A673 (cell line): ENCODE results near the gene RSRC1. TPM values are rescaled to one million over a fixed set of nuclear protein-coding genes. Genes with fewer than 3 reads are reported as not detected.
"Not testable (repeated sequence)": the region's sequence is repeated elsewhere in the genome, so short reads cannot be mapped to it uniquely, and the experiment has no call there.

Source experiments
- BruUV-seq: library from RNA; stranded (reverse); fragments of 400-500 nt; replicated peaks from 2 replicates; lab custom pipeline; 2021; lab: Mats Ljungman, UMichigan
- CTCF ChIA-PET: fragments of 300-600 bp; sonication (Branson Sonifier 250); formaldehyde crosslinking; loops from one replicate; lab custom pipeline; 2022; ENCODE audit warnings: antibody characterized with exemption; lab: Charles Lee
- POLR2A ChIA-PET: fragments of 300-600 bp; sonication (Branson Sonifier 250); formaldehyde crosslinking; loops from one replicate; lab custom pipeline; 2022; ENCODE audit warnings: antibody characterized with exemption; ENCODE audit not compliant: low non-redundant PET; lab: Charles Lee
- DNase-seq: peaks from one replicate; pipeline ENCODE4 v3.0.0-alpha.2; 2015; ENCODE audit warnings: low spot score
- H3K27ac ChIP-seq: fragments of 200-600 bp; sonication (generic); 2 replicates; pipeline ENCODE4 v1.5.1; 2016; ENCODE audit warnings: mixed run types, low read depth, mild to moderate bottlenecking, mixed read lengths, antibody characterized with exemption, low read length; ENCODE audit not compliant: poor library complexity, severe bottlenecking
- H3K27me3 ChIP-seq: fragments of 200-600 bp; sonication (generic); replicated peaks from 2 replicates; pipeline ENCODE4 v1.6.1; 2017; ENCODE audit warnings: mixed run types, low read depth, mild to moderate bottlenecking, mixed read lengths, antibody characterized with exemption, low read length; ENCODE audit not compliant: insufficient read depth, poor library complexity
- H3K36me3 ChIP-seq: fragments of 200-600 bp; sonication (generic); 2 replicates; pipeline ENCODE4 v1.6.1; 2016; ENCODE audit warnings: mixed run types, mild to moderate bottlenecking, mixed read lengths, antibody characterized with exemption, low read length; ENCODE audit not compliant: insufficient read depth, poor library complexity, severe bottlenecking
- H3K4me1 ChIP-seq: fragments of 200-600 bp; sonication (generic); 2 replicates; pipeline ENCODE4 v1.6.1; 2017; ENCODE audit warnings: mixed run types, mild to moderate bottlenecking, mixed read lengths, antibody characterized with exemption, low read length; ENCODE audit not compliant: insufficient read depth, poor library complexity, severe bottlenecking
- H3K4me3 ChIP-seq: fragments of 200-600 bp; sonication (generic); 2 replicates; pipeline ENCODE4 v1.5.1; 2016; ENCODE audit warnings: low read depth, mixed run types, mild to moderate bottlenecking, mixed read lengths, low read length; ENCODE audit not compliant: poor library complexity, severe bottlenecking
- H3K9me3 ChIP-seq: fragments of 200-600 bp; sonication (generic); 2 replicates; pipeline ENCODE4 v1.6.1; 2016; ENCODE audit warnings: mixed run types, low read depth, mild to moderate bottlenecking, mixed read lengths, antibody characterized with exemption, low read length; ENCODE audit not compliant: poor library complexity, severe bottlenecking
- EZH2 ChIP-seq: fragments of 200-600 bp; sonication (generic); IDR thresholded peaks from 2 replicates; pipeline ENCODE4 v1.6.1; 2017; ENCODE audit warnings: borderline replicate concordance, low read depth, mild to moderate bottlenecking, mixed read lengths, antibody characterized with exemption, low read length; ENCODE audit not compliant: poor library complexity, severe bottlenecking
- intact Hi-C: fragments of 100-400 bp; cut with micrococcal nuclease; formaldehyde crosslinking; loops from one replicate; pipeline ENCODE4 v1.10.0; 2022; ENCODE audit not compliant: unreplicated experiment
- total RNA-seq: library from RNA; stranded (reverse); gene quantifications from 2 replicates; pipeline ENCODE4 v1.2.3, GENCODE V29; 2021
- TF ChIP-seq, protein P1 (sequence below): fragments of 300-800, 200-600 bp; sonication (generic); conservative IDR thresholded peaks from 2 replicates; pipeline ENCODE4 v1.5.1; 2017; ENCODE audit warnings: low read depth, mild to moderate bottlenecking, antibody characterized with exemption, low read length, moderate library complexity, mixed read lengths

The RSRC1 gene
- total RNA-seq, 1 experiment from 2014 or later: 59.4 TPM

DNA sequence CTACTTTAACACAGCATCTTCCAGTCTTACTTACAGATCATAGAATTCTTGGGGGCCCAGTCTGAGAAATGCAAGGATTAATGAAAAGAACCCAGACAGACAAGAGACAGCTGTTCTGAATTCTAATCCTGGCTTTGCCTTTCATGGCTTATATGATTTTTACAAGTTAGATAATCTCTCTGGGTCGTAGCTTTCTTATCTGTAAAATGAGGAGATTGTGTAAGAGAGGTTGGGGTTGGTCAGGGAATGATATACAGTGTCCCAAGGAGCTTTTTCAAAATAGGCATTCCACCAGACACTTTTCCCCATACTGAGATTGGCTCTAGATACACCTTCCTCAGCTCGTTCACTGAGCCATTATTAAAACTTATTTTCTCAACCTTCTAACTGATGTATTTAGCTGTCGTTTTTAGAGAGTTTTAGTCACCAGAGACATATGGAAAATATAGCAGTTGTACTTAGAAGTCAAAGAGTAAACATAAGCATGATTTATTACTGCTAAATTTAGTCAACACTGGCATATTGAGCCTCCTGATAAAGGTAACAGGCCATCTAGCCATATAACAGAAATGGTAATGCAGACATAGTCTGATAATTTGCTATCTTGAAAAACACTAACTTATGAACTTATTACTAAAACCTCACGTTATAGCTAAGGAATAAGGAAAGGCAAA is 298.1 kb downstream of the RSRC1 start:
- H3K27me3 ChIP-seq: no peaks in the 10 kb centered on the region
- BruUV-seq: no TSS peak
- peaks cover 4% of the 10 kb centered on the region for H3K9me3 ChIP-seq
- H3K4me3 ChIP-seq: no peak overlapping the region
- no peak overlapping the region for H3K27ac ChIP-seq
- CTCF ChIA-PET: no interaction called here
- TF ChIP-seq EZH2: no peak
- TF ChIP-seq, protein P1, sequence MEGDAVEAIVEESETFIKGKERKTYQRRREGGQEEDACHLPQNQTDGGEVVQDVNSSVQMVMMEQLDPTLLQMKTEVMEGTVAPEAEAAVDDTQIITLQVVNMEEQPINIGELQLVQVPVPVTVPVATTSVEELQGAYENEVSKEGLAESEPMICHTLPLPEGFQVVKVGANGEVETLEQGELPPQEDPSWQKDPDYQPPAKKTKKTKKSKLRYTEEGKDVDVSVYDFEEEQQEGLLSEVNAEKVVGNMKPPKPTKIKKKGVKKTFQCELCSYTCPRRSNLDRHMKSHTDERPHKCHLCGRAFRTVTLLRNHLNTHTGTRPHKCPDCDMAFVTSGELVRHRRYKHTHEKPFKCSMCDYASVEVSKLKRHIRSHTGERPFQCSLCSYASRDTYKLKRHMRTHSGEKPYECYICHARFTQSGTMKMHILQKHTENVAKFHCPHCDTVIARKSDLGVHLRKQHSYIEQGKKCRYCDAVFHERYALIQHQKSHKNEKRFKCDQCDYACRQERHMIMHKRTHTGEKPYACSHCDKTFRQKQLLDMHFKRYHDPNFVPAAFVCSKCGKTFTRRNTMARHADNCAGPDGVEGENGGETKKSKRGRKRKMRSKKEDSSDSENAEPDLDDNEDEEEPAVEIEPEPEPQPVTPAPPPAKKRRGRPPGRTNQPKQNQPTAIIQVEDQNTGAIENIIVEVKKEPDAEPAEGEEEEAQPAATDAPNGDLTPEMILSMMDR: no peak
- intact Hi-C loops: no loop called here
- no peaks in the 10 kb centered on the region for H3K36me3 ChIP-seq
- peaks cover 12% of the 10 kb centered on the region for H3K4me1 ChIP-seq
- no peak for DNase-seq
- POLR2A ChIA-PET: no interaction called here

DNA sequence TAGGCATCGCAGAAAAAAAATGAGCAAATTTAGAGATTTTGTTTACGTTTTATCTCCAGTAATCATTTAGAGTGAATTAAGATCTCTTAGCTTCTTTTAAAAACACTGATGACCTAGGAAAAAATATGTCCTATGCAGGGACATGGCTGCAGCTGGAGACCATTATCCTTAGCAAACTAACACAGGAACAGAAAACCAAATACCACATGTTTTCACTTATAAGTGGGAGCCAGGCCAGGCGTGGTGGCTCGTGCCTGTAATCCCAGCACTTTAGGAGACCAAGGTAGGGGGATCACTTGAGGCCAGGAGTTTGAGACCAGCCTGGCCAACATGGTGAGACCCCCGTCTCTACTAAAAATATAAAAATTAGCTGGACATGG is 298.6 kb downstream of the RSRC1 start:
- CTCF ChIA-PET, intact Hi-C loops, POLR2A ChIA-PET, H3K27ac ChIP-seq, H3K4me1 ChIP-seq, H3K27me3 ChIP-seq, H3K9me3 ChIP-seq, H3K4me3 ChIP-seq, BruUV-seq, DNase-seq, H3K36me3 ChIP-seq: not testable (repeated sequence)

DNA sequence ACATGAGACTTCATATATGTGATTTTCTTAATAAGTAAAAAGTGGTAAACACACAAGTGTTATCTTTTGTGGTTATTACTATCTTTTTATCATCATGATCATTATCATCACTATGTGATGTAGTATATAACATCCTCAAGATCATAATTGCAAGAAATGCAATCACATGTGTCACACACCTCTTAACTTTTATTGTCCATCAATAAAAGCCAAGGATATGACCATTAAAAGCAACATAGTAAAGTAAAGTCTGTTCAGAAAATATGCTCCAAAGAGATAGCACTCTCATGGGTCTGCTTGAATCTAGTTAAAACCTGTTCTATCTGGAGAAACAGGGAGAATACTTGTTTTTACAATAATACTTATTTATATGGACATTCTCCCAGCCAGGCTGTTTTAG is 308.1 kb downstream of the RSRC1 start:
- Histone ChIP-seq H3K27ac (no peak overlapping the region), H3K9me3 (no peaks in the 10 kb centered on the region), H3K27me3 (no peaks in the 10 kb centered on the region), H3K36me3 (no peaks in the 10 kb centered on the region), H3K4me3 (no peak overlapping the region), H3K4me1 (no peaks in the 10 kb centered on the region)
- TF ChIP-seq, protein P1: no peak
- no peak for TF ChIP-seq EZH2
- POLR2A ChIA-PET: no interaction called here
- CTCF ChIA-PET: no interaction called here
- BruUV-seq: no TSS peak
- intact Hi-C loops: no loop called here
- no peak for DNase-seq
